IMR-90 (cell line): ENCODE data around the gene CCDC12. TPM values are rescaled to one million over a fixed set of nuclear protein-coding genes. Genes with fewer than 3 reads are reported as not detected.

Source experiments
- ATAC-seq: fragments of 200-7000 bp; cut with Tn5 transposase; 2 replicates; pipeline ENCODE4 v1.9.1; 2020; ENCODE audit warnings: low read depth, mild to moderate bottlenecking, moderate library complexity
- BruUV-seq: library from RNA; stranded (reverse); fragments of 400-500 nt; replicated peaks from 2 replicates; lab custom pipeline; 2021; lab: Mats Ljungman, UMichigan
- CTCF ChIA-PET: fragments of 300-600 bp; formaldehyde crosslinking; extraction: SDS; loops from one replicate; lab custom pipeline; 2021; ENCODE audit warnings: antibody characterized with exemption; lab: Yijun Ruan, JAX
- POLR2A ChIA-PET: fragments of 300-600 bp; sonication (Branson Sonifier 250); formaldehyde crosslinking; loops from one replicate; lab custom pipeline; 2022; ENCODE audit warnings: antibody characterized with exemption; ENCODE audit not compliant: unreplicated experiment; lab: Charles Lee
- DNase-seq: peaks from one replicate; pipeline ENCODE4 v3.0.0; 2013
- H2AFZ ChIP-seq: replicated peaks from 2 replicates; pipeline ENCODE3; 2013; ENCODE audit warnings: low read length, mild to moderate bottlenecking; ENCODE audit not compliant: poor library complexity
- H2AK5ac ChIP-seq: 2 replicates; pipeline ENCODE4 v1.6.1; 2013; ENCODE audit warnings: low read depth, low read length, inconsistent platforms
- H2AK9ac ChIP-seq: replicated peaks from 2 replicates; pipeline ENCODE3; 2013; ENCODE audit warnings: mild to moderate bottlenecking, low read depth, low read length, moderate library complexity; ENCODE audit not compliant: poor library complexity
- H2BK120ac ChIP-seq: 2 replicates; pipeline ENCODE4 v1.6.1; 2013; ENCODE audit warnings: low read depth, low read length, inconsistent platforms
- H2BK15ac ChIP-seq: 3 replicates; pipeline ENCODE4 v1.6.1; 2013; ENCODE audit warnings: low read depth, low read length, inconsistent platforms
- H2BK20ac ChIP-seq: 2 replicates; pipeline ENCODE4 v1.6.1; 2013; ENCODE audit warnings: low read depth, mild to moderate bottlenecking, inconsistent platforms, low read length, moderate library complexity
- H2BK5ac ChIP-seq: 2 replicates; pipeline ENCODE4 v1.6.1; 2013; ENCODE audit warnings: mild to moderate bottlenecking, low read depth, low read length, inconsistent platforms; ENCODE audit not compliant: poor library complexity, severe bottlenecking
- H3K14ac ChIP-seq: replicated peaks from 2 replicates; pipeline ENCODE4 v1.6.1; 2013; ENCODE audit warnings: low read depth, low read length, inconsistent platforms
- H3K18ac ChIP-seq: 2 replicates; pipeline ENCODE4 v1.6.1; 2013; ENCODE audit warnings: low read depth, low read length, control low read depth
- H3K23ac ChIP-seq: 2 replicates; pipeline ENCODE4 v1.6.1; 2013; ENCODE audit warnings: low read depth, low read length, inconsistent platforms
- H3K27ac ChIP-seq: 2 replicates; pipeline ENCODE4 v1.5.1; 2013; ENCODE audit warnings: mild to moderate bottlenecking, control low read depth, low read length; ENCODE audit not compliant: insufficient read depth
- H3K27me3 ChIP-seq: 2 replicates; pipeline ENCODE4 v1.6.1; 2013; ENCODE audit warnings: low read length; ENCODE audit not compliant: control insufficient read depth, insufficient read depth
- H3K36me3 ChIP-seq: 2 replicates; pipeline ENCODE4 v1.6.1; 2013; ENCODE audit warnings: low read length, mixed read lengths; ENCODE audit not compliant: control insufficient read depth, insufficient read depth
- H3K4ac ChIP-seq: 2 replicates; pipeline ENCODE4 v1.6.1; 2013; ENCODE audit warnings: low read depth, low read length, inconsistent platforms
- H3K4me1 ChIP-seq: 2 replicates; pipeline ENCODE4 v1.6.1; 2013; ENCODE audit warnings: low read length, mixed read lengths; ENCODE audit not compliant: control insufficient read depth, insufficient read depth
- H3K4me2 ChIP-seq: 2 replicates; pipeline ENCODE4 v1.6.1; 2013; ENCODE audit warnings: low read depth, mild to moderate bottlenecking, control low read depth, low read length, moderate library complexity
- H3K4me3 ChIP-seq: 2 replicates; pipeline ENCODE4 v1.5.1; 2013; ENCODE audit warnings: low read depth, mild to moderate bottlenecking, control low read depth, low read length, moderate library complexity; ENCODE audit not compliant: insufficient read depth
- H3K56ac ChIP-seq: 2 replicates; pipeline ENCODE4 v1.6.1; 2013; ENCODE audit warnings: low read length, inconsistent platforms; ENCODE audit not compliant: insufficient read depth; ENCODE audit errors: extremely low read depth
- H3K79me1 ChIP-seq, 2 experiments: 2 replicates each; pipeline ENCODE4 v1.6.1; 2013; ENCODE audit warnings: low read length in 2 of 2, inconsistent platforms in 1 of 2, low read depth in 1 of 2
- H3K9ac ChIP-seq: 2 replicates; pipeline ENCODE4 v1.6.1; 2013; ENCODE audit warnings: low read depth, low read length, control low read depth
- H3K9me1 ChIP-seq: 2 replicates; pipeline ENCODE4 v1.6.1; 2013; ENCODE audit warnings: low read length, inconsistent platforms; ENCODE audit not compliant: insufficient read depth
- H3K9me3 ChIP-seq: 2 replicates; pipeline ENCODE4 v1.6.1; 2013; ENCODE audit warnings: low read length; ENCODE audit not compliant: control insufficient read depth, insufficient read depth
- H4K20me1 ChIP-seq: 2 replicates; pipeline ENCODE4 v1.6.1; 2013; ENCODE audit warnings: low read length, inconsistent platforms; ENCODE audit not compliant: insufficient read depth
- H4K5ac ChIP-seq: 2 replicates; pipeline ENCODE4 v1.6.1; 2013; ENCODE audit warnings: mild to moderate bottlenecking, low read depth, low read length, control low read depth
- H4K8ac ChIP-seq, 2 experiments: 2 replicates each; pipeline ENCODE4 v1.6.1; 2013; ENCODE audit warnings: low read depth in 2 of 2, low read length in 2 of 2, control low read depth in 1 of 2, inconsistent platforms in 1 of 2
- H4K91ac ChIP-seq: 2 replicates; pipeline ENCODE4 v1.6.1; 2013; ENCODE audit warnings: low read depth, low read length, inconsistent platforms; ENCODE audit not compliant: insufficient read depth
- BHLHE40 ChIP-seq: fragments of 150-350 bp; IDR thresholded peaks from 2 replicates; pipeline ENCODE4 v1.6.1; 2016; ENCODE audit warnings: mild to moderate bottlenecking, low read depth, low read length
- CHD1 ChIP-seq: IDR thresholded peaks from 2 replicates; pipeline ENCODE4 v1.6.1; 2012; ENCODE audit warnings: low read depth, low read length, improper control_type of control experiment
- FOS ChIP-seq: fragments of 150-350 bp; IDR thresholded peaks from 2 replicates; pipeline ENCODE4 v1.6.1; 2016; ENCODE audit warnings: low read depth, low read length
- MAFK ChIP-seq: IDR thresholded peaks from 2 replicates; pipeline ENCODE4 v1.6.1; 2012; ENCODE audit warnings: low read depth, low read length, improper control_type of control experiment
- RAD21 ChIP-seq: IDR thresholded peaks from 2 replicates; pipeline ENCODE4 v1.6.1; 2012; ENCODE audit warnings: low read length, improper control_type of control experiment
- RCOR1 ChIP-seq: IDR thresholded peaks from 2 replicates; pipeline ENCODE4 v1.6.1; 2012; ENCODE audit warnings: mild to moderate bottlenecking, low read length, improper control_type of control experiment; ENCODE audit not compliant: insufficient replicate concordance
- RFX5 ChIP-seq: IDR thresholded peaks from 2 replicates; pipeline ENCODE4 v1.8.0; 2012; ENCODE audit warnings: low read depth, mild to moderate bottlenecking, low read length, moderate library complexity
- WGBS, 2 experiments: methylation state at CpG; one replicate each; pipeline versions ENCODE4 v1.1.5 to v1.1.7; 2013; ENCODE audit warnings: missing lambda C conversion rate in 2 of 2; ENCODE audit not compliant: insufficient read length in 1 of 2; ENCODE audit errors: extremely low coverage in 2 of 2; 5-methylcytosine and 5-hydroxymethylcytosine counted together
- dilution Hi-C: fragments of 300-500 bp; cut with HindIII; formaldehyde crosslinking; loops from one replicate; pipeline ENCODE4 v1.14.3; 2018; ENCODE audit warnings: low sequenced_read_pairs; ENCODE audit not compliant: unreplicated experiment
- in situ Hi-C: fragments of 300-500 bp; cut with MboI; formaldehyde crosslinking; loops from 3 replicates; pipeline ENCODE4 v1.14.3; 2019; ENCODE audit warnings: low sequenced_read_pairs, inconsistent platforms, mixed read lengths
- intact Hi-C: fragments of 100-400 bp; cut with micrococcal nuclease; formaldehyde crosslinking; loops from 2 replicates; pipeline ENCODE4 v1.10.0; 2022
- polyA plus RNA-seq, 3 experiments: library from polyadenylated mRNA; depleted of rRNA; stranded (reverse); fragments of >200 nt; gene quantifications; 2 replicates each; pipeline ENCODE4 v1.2.3, GENCODE V29; 2012; ENCODE audit warnings: low replicate concordance in 1 of 3
- total RNA-seq: library from RNA; depleted of rRNA; stranded (reverse); fragments of >200 nt; gene quantifications from 2 replicates; pipeline ENCODE4 v1.2.3, GENCODE V29; 2012
- TF ChIP-seq, protein P1 (sequence below): fragments of 150-350 bp; IDR thresholded peaks from 2 replicates; pipeline ENCODE4 v1.6.1; 2016; ENCODE audit warnings: low read depth, mild to moderate bottlenecking, low read length, moderate library complexity, borderline replicate concordance
- TF ChIP-seq, protein P2 (sequence below): fragments of 150-350 bp; IDR thresholded peaks from 2 replicates; pipeline ENCODE4 v1.6.1; 2017; ENCODE audit warnings: mild to moderate bottlenecking, antibody characterized with exemption, low read length, low read depth

The CCDC12 gene
- total and polyA plus RNA-seq, 2 of the 4 experiments (the other 2 are of a cell fraction) = 15.2 to 35.1 TPM

DNA sequence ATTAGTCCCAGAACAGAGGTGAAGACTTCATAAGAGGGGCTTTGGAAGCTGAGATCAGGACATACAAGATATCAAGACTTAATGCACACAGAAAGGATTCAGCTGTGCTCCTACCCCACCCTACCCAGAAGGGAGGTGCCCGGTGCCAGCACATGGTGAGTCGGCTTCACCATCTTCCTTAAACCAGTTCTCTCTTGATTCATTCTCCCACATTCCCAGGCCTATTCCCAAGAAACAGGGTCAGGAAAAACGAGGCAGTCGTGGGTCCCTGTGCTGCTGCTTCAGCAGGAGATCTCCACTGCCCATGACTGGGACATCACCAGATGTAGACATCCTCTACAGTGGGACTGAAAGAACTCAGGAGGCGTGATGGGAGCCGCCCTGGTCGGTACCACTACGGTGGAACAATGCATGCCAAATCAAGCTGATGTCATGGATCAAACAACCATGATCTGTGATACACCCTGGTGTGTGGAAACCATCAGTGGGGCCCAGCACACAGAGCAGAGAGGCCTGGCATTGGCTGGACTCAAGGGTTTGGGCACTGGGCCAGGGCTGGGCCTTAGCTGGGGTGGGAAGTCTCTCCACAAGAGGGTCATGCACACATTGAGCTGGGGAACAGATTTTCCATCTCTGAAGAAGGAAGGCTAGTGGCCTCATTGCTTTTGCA is 41.9 kb downstream of the CCDC12 start (continued):
- no peak for TF ChIP-seq CHD1

DNA sequence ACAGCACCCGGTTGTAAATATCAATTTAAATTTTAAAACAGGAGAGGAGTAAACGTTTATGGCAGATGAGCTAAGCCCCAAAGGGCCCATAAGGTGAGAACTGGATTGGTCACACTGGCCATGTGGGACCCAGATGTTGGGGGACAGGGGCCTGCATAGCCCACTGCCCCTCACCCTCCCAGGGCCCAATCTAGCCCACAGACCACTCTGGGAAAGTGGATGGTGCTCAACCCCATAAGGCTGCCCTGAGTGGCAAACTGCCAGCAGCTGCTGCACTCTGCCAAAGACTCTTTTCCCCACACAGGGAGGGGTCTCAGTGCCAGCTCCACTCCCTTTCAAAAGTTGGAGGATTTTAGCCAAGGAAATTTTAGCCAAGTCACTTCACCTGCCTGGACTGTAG is 42.5 kb downstream of the CCDC12 start:
- ChIA-PET CTCF (interaction anchor here (1.9 kb wide), 1 partner anchor 11 kb away, joined by 5 read pairs; no protein-coding TSS in a partner anchor), POLR2A (no interaction called here)
- H3K14ac ChIP-seq = 0 out of 2 replicates have a peak overlapping the region, but pooled peaks have one; percentile 82
- no peak overlapping the region for H4K91ac ChIP-seq
- BruUV-seq = no TSS peak
- peaks cover 44 to 97% of the 10 kb centered on the region in 2 experiments for H3K79me1 ChIP-seq
- H3K56ac ChIP-seq = no peak overlapping the region
- peak overlapping the region; percentile 72; the same call in 1 of the 2 replicates for H4K5ac ChIP-seq
- H3K9me1 ChIP-seq = peaks cover 59% of the 10 kb centered on the region
- no peak overlapping the region for H3K9ac ChIP-seq
- in situ Hi-C loops = no loop called here
- no peak overlapping the region for H2AK9ac ChIP-seq
- intact Hi-C loops = loop anchor here (2.0 to 10.0 kb wide), 2 partner anchors 43 to 231 kb away; partner anchors contain the start of genes CCDC12 and SETD2
- no peak overlapping the region for H3K27ac ChIP-seq
- no peak overlapping the region for H2AFZ ChIP-seq
- peaks cover 19% of the 10 kb centered on the region for H3K36me3 ChIP-seq
- ATAC-seq (no peak), DNase-seq (no peak)
- peaks cover 56% of the 10 kb centered on the region for H3K4me1 ChIP-seq
- H4K20me1 ChIP-seq = peaks cover 52% of the 10 kb centered on the region
- peak overlapping the region; percentile 88 for H2BK5ac ChIP-seq
- H3K4ac ChIP-seq = peak overlapping the region; percentile 97; the same call in 1 of the 2 replicates
- dilution Hi-C loops = no loop called here
- H3K9me3 ChIP-seq = no peaks in the 10 kb centered on the region
- H3K18ac ChIP-seq = peak overlapping the region; percentile 83; the same call in 1 of the 2 replicates
- peak overlapping the region; percentile 5; the same call in 1 of the 2 replicates for H2AK5ac ChIP-seq
- H2BK15ac ChIP-seq = peak overlapping the region; percentile 90; the same call in 1 of the 3 replicates
- no peak overlapping the region for H3K23ac ChIP-seq
- no peak overlapping the region for H3K4me3 ChIP-seq
- H3K4me2 ChIP-seq = no peak overlapping the region
- H3K27me3 ChIP-seq = no peaks in the 10 kb centered on the region
- no peak for TF ChIP-seq FOS
- TF ChIP-seq MAFK = no peak
- TF ChIP-seq, protein P1, sequence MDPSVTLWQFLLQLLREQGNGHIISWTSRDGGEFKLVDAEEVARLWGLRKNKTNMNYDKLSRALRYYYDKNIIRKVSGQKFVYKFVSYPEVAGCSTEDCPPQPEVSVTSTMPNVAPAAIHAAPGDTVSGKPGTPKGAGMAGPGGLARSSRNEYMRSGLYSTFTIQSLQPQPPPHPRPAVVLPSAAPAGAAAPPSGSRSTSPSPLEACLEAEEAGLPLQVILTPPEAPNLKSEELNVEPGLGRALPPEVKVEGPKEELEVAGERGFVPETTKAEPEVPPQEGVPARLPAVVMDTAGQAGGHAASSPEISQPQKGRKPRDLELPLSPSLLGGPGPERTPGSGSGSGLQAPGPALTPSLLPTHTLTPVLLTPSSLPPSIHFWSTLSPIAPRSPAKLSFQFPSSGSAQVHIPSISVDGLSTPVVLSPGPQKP = no peak
- TF ChIP-seq, protein P2, sequence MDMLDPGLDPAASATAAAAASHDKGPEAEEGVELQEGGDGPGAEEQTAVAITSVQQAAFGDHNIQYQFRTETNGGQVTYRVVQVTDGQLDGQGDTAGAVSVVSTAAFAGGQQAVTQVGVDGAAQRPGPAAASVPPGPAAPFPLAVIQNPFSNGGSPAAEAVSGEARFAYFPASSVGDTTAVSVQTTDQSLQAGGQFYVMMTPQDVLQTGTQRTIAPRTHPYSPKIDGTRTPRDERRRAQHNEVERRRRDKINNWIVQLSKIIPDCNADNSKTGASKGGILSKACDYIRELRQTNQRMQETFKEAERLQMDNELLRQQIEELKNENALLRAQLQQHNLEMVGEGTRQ = no peak
- no peak for TF ChIP-seq RAD21
- no peak for TF ChIP-seq RFX5
- no peak for TF ChIP-seq BHLHE40
- no peak for TF ChIP-seq RCOR1
- H4K8ac ChIP-seq = peak overlapping the region in 1 of 2 experiments; percentile 36; a peak in 2 of 4 replicates
- 0% methylated on average over 1 of the region's 2 CpGs; no CpG with 5 or more reads in 1 of the 2 experiments for WGBS, 2 experiments
- H2BK120ac ChIP-seq = no peak overlapping the region
- H2BK20ac ChIP-seq = peak overlapping the region; percentile 21; the same call in 1 of the 2 replicates
